Choroid plexus epithelial cell (primary cell): ENCODE data around the gene RAP1B.

Experiments used
- DNase-seq: peaks from one replicate; pipeline ENCODE4 v3.0.0-alpha.2; 2010; ENCODE audit warnings: low read depth
- H3K4me3 ChIP-seq: 2 replicates; pipeline ENCODE4 v1.5.1; 2011; ENCODE audit warnings: low read depth, mild to moderate bottlenecking, control low read depth, low read length, moderate library complexity
- CTCF ChIP-seq: conservative IDR thresholded peaks from 2 replicates; pipeline ENCODE4 v1.5.1; 2011; ENCODE audit warnings: low read depth, mild to moderate bottlenecking, control low read depth, inconsistent platforms, low read length, moderate library complexity

Gene RAP1B

GRCh38 chr12:68609998-68610369 is 715 bp upstream of the RAP1B start:
- no peak for TF ChIP-seq CTCF
- H3K4me3 ChIP-seq = peak overlapping the region; percentile 65
- DNase-seq = peak; percentile 58

GRCh38 chr12:68611094-68611805 is 551 bp downstream of the RAP1B start:
- peak; percentile 16 for TF ChIP-seq CTCF
- H3K4me3 ChIP-seq = peak overlapping the region; percentile 91
- peak; percentile 74 for DNase-seq

- H3K4me3 ChIP-seq = peak overlapping the region; percentile 91
- no peak for DNase-seq
- TF ChIP-seq CTCF = no peak
Observed at GRCh38 chr12:68611806-68612160, 1.1 kb downstream of the RAP1B start.

- TF ChIP-seq CTCF = no peak
- peak; percentile 45 for DNase-seq
- peak overlapping the region; percentile 91 for H3K4me3 ChIP-seq
Observed at GRCh38 chr12:68612202-68612601, 1.5 kb downstream of the RAP1B start.

GRCh38 chr12:68612697-68613096 is 2.0 kb downstream of the RAP1B start:
- no peak for DNase-seq
- TF ChIP-seq CTCF = no peak

GRCh38 chr12:68613209-68613904 is 2.7 kb downstream of the RAP1B start:
- no peak for TF ChIP-seq CTCF
- no peak for DNase-seq
- peak overlapping the region; percentile 91 for H3K4me3 ChIP-seq

More at GRCh38 chr12:68612697-68613096, 2.0 kb downstream of the RAP1B start:
- H3K4me3 ChIP-seq = peak overlapping the region; percentile 91
